Activated CD4-positive, alpha-beta T cell treated with anti-CD3 and anti-CD28 coated beads for 1 hour (primary cell): Measurements from ENCODE around the gene OTUD1.
A peak's percentile ranks its signal among the peaks of the same experiment; 100 is the strongest.
"Not testable (repeated sequence)": the region's sequence is repeated elsewhere in the genome, so short reads cannot be mapped to it uniquely, and the experiment has no call there.

Source experiments
- DNase-seq: peaks from one replicate; pipeline ENCODE4 v3.0.0-alpha.2; 2020

OTUD1 gene, protein sequence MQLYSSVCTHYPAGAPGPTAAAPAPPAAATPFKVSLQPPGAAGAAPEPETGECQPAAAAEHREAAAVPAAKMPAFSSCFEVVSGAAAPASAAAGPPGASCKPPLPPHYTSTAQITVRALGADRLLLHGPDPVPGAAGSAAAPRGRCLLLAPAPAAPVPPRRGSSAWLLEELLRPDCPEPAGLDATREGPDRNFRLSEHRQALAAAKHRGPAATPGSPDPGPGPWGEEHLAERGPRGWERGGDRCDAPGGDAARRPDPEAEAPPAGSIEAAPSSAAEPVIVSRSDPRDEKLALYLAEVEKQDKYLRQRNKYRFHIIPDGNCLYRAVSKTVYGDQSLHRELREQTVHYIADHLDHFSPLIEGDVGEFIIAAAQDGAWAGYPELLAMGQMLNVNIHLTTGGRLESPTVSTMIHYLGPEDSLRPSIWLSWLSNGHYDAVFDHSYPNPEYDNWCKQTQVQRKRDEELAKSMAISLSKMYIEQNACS

GRCh38 chr10:23438547-23439451, at the start of gene OTUD1:
Gene OTUD1 (plus strand): TSS chr10:23439075. CDS start chr10:23439458, 383 bp downstream.
- DNase-seq = peak; percentile 89

GRCh38 chr10:23390408-23390807, 48.5 kb upstream of the OTUD1 start:
- DNase-seq = not testable (repeated sequence)

GRCh38 chr10:23390809-23391208, 48.1 kb upstream of the OTUD1 start:
- DNase-seq = no peak

GRCh38 chr10:23391821-23392220, 47.1 kb upstream of the OTUD1 start:
- no peak for DNase-seq

DNA sequence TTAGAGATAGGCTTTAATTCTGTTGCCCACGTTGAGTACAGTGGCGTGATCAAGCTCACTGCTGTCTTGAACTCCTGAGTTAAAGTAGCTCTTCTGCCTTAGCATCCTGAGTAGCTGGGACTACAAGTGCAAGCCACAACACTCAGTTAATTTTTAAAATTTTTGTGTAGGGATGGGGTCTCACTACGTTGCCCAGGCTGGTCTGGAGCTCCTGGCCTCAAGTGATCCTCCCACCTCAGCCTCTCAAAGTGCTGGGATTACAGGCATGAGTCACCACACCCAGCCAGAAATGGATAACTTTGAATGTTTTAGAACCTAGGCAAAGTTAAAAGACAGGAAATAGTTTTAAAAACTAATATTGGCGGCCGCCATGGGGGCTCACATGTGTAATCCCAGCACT, 43.9 kb upstream of the OTUD1 start:
- no peak for DNase-seq

DNA sequence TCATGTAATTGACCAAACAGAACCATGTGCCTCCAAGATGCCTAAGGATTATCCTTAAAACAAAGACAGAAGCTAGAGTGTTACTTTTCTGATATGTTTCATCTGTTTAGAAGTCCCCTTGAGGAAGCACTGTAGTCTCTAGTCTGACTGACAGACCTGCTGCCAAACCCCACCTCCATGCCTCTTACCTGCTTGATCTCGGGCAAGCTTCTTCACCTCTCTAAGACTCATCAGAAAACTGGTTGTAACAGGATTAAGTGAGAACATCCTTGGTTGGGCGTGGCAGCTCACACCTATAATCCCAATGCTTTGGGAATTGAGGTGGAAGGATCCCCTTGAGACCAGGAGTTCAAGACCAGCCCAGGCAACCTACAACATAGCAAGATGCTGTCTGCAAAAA, 42.2 kb upstream of the OTUD1 start:
- no peak for DNase-seq

DNA sequence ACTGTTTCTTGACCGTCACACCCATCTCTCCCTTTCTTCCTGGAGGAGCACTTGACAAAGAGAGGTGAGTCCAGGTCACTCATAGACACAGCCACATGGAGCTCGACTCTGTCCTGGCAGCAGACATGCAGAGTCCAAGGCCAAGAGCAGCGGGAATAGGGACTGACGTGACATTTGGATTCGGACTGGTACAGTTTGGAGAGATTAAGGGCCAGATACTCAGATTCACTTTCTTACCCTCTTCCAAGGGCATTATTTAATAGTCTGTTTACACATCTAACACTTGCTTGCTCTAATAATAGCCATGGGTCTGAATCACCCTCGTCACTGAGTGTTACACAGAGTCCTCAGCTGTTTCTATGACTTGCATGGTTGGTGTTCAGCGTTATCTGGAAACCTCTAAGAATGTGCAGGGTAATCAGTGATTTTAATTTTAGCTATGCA, 39.2 kb upstream of the OTUD1 start:
- no peak for DNase-seq

DNA sequence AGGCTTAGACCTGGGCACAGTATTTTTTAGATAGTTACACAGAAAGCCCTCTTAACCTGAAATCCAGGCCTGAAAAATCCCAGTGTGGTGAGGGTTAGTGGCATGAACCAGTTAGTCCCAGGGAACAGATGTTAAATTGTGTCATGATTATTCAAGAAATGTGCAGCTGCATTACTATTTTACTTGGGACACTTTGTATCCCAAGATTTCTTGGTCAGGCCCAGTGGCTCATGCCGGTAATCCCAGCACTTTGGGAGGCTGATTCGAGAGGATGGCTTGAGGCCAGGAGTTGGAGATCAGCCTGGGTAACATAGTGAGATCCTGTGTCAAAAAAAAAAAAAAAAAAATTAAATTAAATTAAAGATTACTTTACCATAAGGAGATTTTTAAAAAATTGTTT, 36.0 kb upstream of the OTUD1 start:
- no peak for DNase-seq

DNA sequence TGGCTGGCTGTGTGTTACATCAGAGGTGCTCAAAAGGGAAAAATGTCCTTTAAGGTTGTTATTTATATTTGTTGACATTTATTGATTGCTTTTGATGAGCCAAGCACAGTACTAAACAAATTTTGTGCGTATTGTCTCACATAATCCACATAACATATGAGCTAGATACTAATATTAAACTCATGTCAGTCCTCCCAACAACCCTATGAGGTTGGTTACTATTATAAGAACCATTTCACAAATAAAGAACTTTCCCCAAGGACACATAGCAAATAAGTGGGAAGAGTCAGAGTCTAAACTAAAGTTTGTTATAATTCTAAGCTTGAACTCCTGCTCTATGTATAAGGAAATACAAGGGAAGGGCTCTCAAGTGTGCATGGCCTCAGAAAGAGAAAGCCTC, 35.6 kb upstream of the OTUD1 start:
- no peak for DNase-seq

DNA sequence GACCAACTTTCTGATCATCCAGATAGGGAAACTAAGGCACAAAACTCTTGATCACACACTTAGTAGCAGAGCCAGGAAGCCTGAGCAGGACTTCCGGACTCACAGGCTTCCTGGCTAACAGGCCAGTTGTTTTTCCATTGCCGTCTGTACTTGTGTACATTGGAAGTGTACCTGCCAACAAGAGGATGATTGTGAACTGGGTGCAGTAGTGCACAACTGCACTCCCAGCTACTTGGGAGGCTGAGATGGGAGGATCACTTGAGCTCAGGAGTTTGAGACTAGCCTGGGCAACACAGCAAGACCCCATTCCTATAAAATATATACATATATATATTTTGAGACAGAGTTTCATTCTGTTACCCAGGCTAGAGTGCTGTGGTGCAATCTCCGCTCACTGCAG, 35.2 kb upstream of the OTUD1 start:
- DNase-seq = no peak

DNA sequence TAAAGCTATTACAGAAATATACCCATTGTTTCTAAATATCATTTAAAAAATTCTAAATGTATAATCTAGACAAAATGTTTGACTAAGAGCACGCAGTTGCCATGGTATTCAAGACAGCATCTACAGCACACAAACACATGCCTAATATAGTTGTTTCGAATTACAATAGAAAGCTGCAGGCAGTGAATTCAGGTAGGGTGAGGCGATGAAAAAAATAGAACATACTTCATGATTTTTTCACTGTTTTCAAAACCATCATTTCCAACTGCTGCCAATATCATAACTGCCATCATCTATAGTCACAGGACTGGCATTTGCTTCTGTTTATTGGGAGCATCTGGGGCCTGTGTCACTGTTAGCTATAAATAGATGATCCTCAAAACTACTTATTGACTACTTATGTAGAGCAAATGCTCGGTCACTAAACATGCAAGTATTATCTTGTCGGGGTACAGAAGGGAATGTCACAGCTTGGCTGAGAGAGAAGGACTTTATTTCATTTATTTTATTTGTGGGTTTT, 34.4 kb upstream of the OTUD1 start:
- DNase-seq = no peak

DNA sequence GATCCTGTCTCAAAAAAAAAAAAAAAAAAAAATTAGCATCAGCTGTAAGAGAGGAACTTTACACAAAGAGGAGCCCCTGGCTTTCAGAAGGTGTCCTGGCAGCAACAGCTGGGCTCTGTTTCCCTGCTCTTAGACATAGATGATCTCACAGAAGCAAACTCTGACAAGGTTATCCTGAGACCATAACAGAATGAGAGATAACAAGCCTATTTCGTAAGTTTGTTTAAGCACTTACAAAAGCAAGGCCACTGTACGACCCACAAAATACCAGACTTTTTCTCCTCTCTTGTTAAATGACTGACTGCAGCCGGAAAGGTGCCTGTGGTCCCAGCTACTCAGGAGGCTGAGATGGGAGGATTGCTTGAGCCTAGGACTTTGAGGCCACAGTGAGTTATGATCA, 33.3 kb upstream of the OTUD1 start:
- no peak for DNase-seq

DNA sequence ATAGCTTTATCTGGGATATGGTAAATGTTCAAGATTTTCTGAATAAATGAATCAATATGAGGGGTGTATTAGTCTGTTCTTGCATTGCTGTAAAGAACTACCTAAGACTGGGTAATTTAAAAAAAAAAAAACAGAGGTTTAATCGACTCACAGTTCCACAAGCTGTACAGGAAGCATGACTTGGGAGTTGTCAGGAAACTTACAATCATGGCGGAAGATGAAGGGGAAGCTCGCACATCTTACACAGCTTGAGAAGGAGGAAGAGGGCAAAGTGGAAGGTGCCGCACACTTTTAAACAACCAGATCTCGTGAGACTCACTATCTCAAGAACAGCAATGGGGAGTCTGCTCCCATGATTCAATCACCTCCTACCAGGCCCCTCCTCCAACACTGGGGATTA, 32.5 kb upstream of the OTUD1 start:
- DNase-seq = no peak

DNA sequence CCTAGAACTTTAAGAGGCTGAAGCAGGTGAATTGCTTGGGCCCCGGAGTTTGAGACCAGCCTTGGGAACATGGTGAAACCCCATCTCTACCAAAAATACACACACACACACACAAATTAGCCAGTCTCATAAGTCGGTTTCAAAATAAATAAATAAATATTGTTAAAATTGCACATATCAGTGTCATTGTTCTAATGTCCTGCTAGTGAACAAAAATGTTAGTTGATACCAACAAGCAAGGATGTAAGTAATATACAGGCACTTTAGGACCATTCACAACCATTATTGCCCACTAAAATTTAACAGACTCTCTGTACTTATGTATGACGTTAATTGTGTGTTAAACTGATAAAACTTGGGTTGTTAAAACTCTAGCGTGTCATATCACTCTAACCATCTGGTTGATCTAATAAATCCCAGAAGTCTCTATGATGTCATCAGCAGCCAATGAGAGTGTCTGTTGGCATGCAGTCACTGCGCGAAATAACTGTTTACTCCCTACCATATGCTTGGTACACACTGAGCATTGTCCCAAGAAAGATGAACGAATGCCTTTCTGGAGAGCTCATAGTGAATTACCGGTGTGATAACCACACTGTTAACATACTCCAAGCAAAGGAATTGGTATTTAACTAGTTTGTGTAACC, 30.4 kb upstream of the OTUD1 start:
- no peak for DNase-seq

DNA sequence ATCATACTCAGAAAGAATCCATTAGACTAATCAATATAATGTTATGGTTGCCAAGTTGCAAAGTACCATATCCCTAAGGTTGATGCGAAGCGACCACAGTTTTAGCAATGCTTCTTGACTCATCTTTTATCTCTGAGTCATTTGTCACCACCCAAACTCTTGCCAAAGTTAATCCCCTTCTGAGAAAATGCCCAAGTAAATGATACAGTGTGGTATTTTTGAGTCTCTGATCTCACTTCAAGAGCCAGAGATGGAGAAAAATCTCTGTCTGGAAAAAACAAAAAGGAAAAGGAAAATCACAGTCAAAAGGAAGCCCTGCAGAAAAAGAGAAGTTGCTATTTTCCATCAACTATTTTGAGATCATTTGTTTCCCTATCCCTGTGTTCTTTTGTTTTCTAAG, 26.7 kb upstream of the OTUD1 start:
- DNase-seq = no peak

GRCh38 chr10:23413629-23414089, 25.2 kb upstream of the OTUD1 start:
- no peak for DNase-seq

DNA sequence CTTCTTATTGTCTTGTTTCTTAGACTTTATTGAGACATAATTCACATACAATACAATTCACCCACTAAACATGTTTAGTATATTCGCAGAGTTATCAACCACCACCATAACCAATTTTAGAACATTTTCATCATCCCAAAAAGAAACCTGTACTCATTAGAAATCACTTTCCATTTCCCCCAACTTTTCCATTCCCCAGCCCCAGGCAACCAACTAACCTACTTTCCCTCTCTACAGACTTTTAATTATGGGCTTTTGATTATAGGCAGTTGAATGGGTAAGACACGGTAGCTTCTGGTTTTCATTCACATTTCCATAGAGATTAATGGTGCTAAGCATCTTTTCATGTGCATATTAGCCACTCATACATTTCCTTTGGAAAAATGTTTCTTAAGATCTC, 24.2 kb upstream of the OTUD1 start:
- no peak for DNase-seq

GRCh38 chr10:23417254-23417653, 21.6 kb upstream of the OTUD1 start:
- DNase-seq = no peak

DNA sequence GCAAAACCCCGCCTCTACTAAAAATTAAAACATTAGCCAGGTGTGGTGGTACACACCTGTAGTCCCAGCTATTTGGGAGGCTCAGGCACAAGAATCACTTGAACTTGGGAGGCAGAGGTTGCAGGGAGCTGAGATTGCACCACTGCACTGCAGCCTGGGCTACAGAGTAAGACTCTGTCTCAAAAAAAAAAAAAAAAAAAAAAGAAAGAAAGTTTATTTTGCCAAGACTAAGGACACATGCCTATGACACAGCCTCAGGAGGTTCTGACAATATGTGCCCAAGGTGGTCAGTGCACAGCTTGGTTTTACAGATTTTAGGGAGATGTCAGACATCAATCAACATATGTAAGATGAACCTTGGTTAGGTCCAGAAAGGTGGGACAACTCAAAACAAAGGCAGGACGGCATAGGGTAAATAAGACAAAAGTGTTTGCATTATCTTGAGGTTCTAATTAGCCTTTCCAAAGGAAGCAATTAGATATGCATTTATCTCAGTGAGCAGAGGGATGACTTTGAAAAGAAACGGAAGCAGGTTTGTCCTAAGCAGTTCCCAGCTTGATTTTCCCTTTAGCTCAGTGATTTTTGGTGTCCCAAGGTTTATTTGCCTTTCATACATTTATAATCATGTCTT, 20.7 kb upstream of the OTUD1 start:
- no peak for DNase-seq

DNA sequence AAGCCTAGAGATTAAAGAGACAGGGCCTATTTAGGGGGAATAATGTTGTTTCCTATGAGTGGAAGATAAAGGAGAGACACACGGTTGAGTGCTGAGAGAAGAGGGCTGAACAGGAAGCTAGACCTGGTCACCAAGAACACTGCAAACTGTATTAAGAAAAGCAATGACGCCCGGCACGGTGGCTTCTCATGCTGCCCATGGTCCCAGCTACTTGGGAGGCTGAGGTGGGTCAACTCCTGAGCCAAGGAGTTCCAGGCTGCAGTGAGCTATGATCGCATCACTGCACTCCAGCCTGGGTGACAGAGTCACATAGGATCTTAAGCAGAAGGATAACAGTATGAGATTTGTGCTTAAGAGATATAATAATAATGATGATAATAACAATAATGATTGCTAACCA, 19.7 kb upstream of the OTUD1 start:
- DNase-seq = no peak

DNA sequence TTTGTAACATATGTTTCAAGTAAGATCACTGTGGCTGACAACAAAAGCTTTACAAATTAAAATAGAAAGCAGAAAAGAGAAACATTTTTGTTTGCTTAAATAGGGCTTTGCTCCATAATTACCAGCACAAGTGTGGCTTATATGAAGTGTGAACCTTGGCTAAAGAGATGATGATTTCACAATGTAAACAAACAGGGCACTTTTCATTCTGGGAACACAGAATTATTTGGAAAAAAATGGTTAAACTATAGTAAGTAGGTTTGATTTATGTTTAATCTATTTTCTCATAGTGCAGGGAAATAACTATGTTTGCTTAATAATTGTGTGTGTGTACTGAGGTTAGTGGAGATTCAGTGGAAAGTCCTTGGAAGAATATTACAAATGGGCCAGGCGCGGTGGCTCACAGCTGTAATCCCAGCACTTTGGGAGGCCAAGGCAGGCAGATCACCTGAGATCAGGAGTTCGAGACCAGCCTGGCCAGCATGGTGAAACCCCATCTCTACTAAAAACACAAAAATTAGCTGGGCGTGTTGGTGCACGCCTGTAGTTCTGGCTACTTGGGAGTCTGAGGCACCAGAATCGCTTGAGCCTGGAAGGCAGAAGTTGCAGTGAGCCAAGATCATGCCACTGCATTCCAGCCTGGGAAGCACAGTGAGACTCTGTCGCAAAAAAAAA, 19.1 kb upstream of the OTUD1 start:
- no peak for DNase-seq

DNA sequence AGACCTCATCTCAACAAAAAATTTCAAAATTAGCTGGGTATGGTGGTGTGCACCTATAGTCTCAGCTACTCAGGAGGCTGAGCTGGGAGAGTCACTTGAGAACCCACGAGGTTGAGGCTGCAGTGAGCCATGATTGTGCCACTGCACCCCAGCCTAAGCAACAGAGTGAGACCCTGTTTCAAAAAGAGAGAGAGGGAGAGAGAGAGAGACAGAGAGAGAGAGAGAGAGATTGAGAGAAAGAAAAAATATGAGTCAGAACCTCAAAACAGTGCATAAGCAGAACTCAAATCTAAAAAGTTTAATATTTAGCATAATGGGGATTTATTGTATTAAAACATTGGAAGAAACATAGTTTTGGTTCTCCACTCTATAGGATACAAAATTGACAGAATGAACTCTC, 17.5 kb upstream of the OTUD1 start:
- DNase-seq = no peak
